HCT116 (cell line): Measurements from ENCODE around the gene GP2. TPM values are rescaled to one million over a fixed set of nuclear protein-coding genes. Genes with fewer than 3 reads are reported as not detected.

ENCODE experiments used
- ATAC-seq: fragments of 200-7000 bp; cut with Tn5 transposase; 2 replicates; pipeline ENCODE4 v1.9.1; 2020; ENCODE audit warnings: mild to moderate bottlenecking, moderate library complexity
- BruUV-seq: library from RNA; stranded (reverse); fragments of 400-500 nt; replicated peaks from 2 replicates; lab custom pipeline; 2021; lab: Mats Ljungman, UMichigan
- CTCF ChIA-PET: fragments of 300-600 bp; sonication (Branson Sonifier 250); formaldehyde crosslinking; loops from one replicate; lab custom pipeline; 2021; ENCODE audit warnings: antibody characterized with exemption; lab: Charles Lee
- POLR2A ChIA-PET: fragments of 300-600, 350-600 bp; sonication (Branson Sonifier 250); formaldehyde crosslinking; loops from one replicate; lab custom pipeline; 2021; ENCODE audit warnings: antibody characterized with exemption; lab: Charles Lee
- RAD21 ChIA-PET, 2 experiments: fragments of 300-600 bp; sonication (Branson Sonifier 250); formaldehyde crosslinking; loops; one replicate each; lab custom pipeline; 2023; ENCODE audit warnings: low total read pairs in 2 of 2; ENCODE audit not compliant: uncharacterized antibody in 2 of 2, unreplicated experiment in 2 of 2, low non-redundant PET in 1 of 2; lab: Charles Lee
- DNase-seq: peaks from one replicate; pipeline ENCODE4 v3.0.0-alpha.2; 2010; ENCODE audit warnings: low read depth, low spot score
- H2AFZ ChIP-seq: fragments of 200-600 bp; shearing (Covaris generic), sonication (generic); 2 replicates; pipeline ENCODE4 v1.6.1; 2017; ENCODE audit warnings: low read depth, mixed run types, mixed read lengths, antibody characterized with exemption, low read length; ENCODE audit not compliant: poor library complexity, severe bottlenecking
- H3K27ac ChIP-seq: 2 replicates; pipeline ENCODE4 v1.5.1; 2012; ENCODE audit warnings: low read depth, low read length
- H3K27me3 ChIP-seq: fragments of 200-600 bp; sonication (generic); 2 replicates; pipeline ENCODE4 v1.6.1; 2016; ENCODE audit warnings: mixed run types, low read length, mixed read lengths; ENCODE audit not compliant: insufficient read depth
- H3K36me3 ChIP-seq, 2 experiments: fragments of 200-500 bp in 1 of 2; fragments of 200-600 bp in 1 of 2; sonication (Bioruptor generic) in 1 of 2; sonication (generic) in 1 of 2; 2 replicates each; pipeline versions ENCODE4 v1.5.1 to v1.6.1; 2014 to 2016; ENCODE audit warnings: low read length in 2 of 2, inconsistent platforms in 1 of 2, mixed read lengths in 1 of 2, mixed run types in 1 of 2; ENCODE audit not compliant: insufficient read depth in 2 of 2, control insufficient read depth in 1 of 2
- H3K4me1 ChIP-seq, 2 experiments: fragments of 200-600 bp in 1 of 2; sonication (generic) in 1 of 2; 2 replicates each; pipeline versions ENCODE4 v1.5.1 to v1.6.1; 2012 to 2017; ENCODE audit warnings: low read length in 2 of 2, inconsistent platforms in 1 of 2, mild to moderate bottlenecking in 1 of 2, mixed read lengths in 1 of 2, mixed run types in 1 of 2, moderate library complexity in 1 of 2; ENCODE audit not compliant: insufficient read depth in 2 of 2, control insufficient read depth in 1 of 2
- H3K4me2 ChIP-seq: fragments of 200-600 bp; sonication (generic); 2 replicates; pipeline ENCODE4 v1.6.1; 2017; ENCODE audit warnings: mixed run types, low read length, mixed read lengths
- H3K4me3 ChIP-seq, 2 experiments: fragments of 200-600 bp in 1 of 2; sonication (generic) in 1 of 2; replicated peaks in 1 of 2; 2 replicates each; pipeline ENCODE4 v1.5.1; 2011 to 2016; ENCODE audit warnings: low read length in 2 of 2, control low read depth in 1 of 2, low read depth in 1 of 2, mild to moderate bottlenecking in 1 of 2, mixed read lengths in 1 of 2, mixed run types in 1 of 2
- H3K79me2 ChIP-seq: fragments of 200-600 bp; sonication (generic); 2 replicates; pipeline ENCODE4 v1.6.1; 2017; ENCODE audit warnings: mild to moderate bottlenecking, mixed run types, low read length, moderate library complexity, mixed read lengths; ENCODE audit not compliant: insufficient read depth
- H3K9ac ChIP-seq: fragments of 200-600 bp; sonication (generic); 2 replicates; pipeline ENCODE4 v1.6.1; 2016; ENCODE audit warnings: low read length, mixed read lengths
- H3K9me2 ChIP-seq: fragments of 200-600 bp; sonication (generic), shearing (Covaris generic); 2 replicates; pipeline ENCODE4 v1.6.1; 2017; ENCODE audit warnings: mixed run types, mild to moderate bottlenecking, moderate library complexity; ENCODE audit not compliant: insufficient read depth
- H3K9me3 ChIP-seq, 2 experiments: fragments of 200-500 bp in 1 of 2; fragments of 200-600 bp in 1 of 2; sonication (Bioruptor generic) in 1 of 2; sonication (generic) in 1 of 2; 2 replicates each; pipeline ENCODE4 v1.6.1; 2014 to 2017; ENCODE audit warnings: low read length in 2 of 2, mixed read lengths in 2 of 2, inconsistent platforms in 1 of 2, low read depth in 1 of 2, mild to moderate bottlenecking in 1 of 2, mixed run types in 1 of 2, moderate library complexity in 1 of 2; ENCODE audit not compliant: control insufficient read depth in 1 of 2, insufficient read depth in 1 of 2
- H4K20me1 ChIP-seq: fragments of 200-600 bp; sonication (generic), shearing (Covaris generic); 2 replicates; pipeline ENCODE4 v1.6.1; 2017; ENCODE audit warnings: mixed run types, mild to moderate bottlenecking, moderate library complexity; ENCODE audit not compliant: insufficient read depth
- EZH2phosphoT487 ChIP-seq: fragments of 200-600 bp; IDR thresholded peaks from 2 replicates; pipeline ENCODE4 v1.6.1; 2018; ENCODE audit warnings: antibody characterized with exemption, borderline replicate concordance
- FOSL1 ChIP-seq: IDR thresholded peaks from 2 replicates; pipeline ENCODE4 v1.6.1; 2012; ENCODE audit warnings: low read depth
- POLR2A ChIP-seq: IDR thresholded peaks from 2 replicates; pipeline ENCODE4 v1.7.0; 2011; ENCODE audit warnings: borderline replicate concordance; ENCODE audit not compliant: insufficient read depth, insufficient read length; ENCODE audit errors: extremely low read depth
- SIN3A ChIP-seq: IDR thresholded peaks from 2 replicates; pipeline ENCODE4 v1.6.1; 2012; ENCODE audit warnings: low read depth
- SP1 ChIP-seq: IDR thresholded peaks from 2 replicates; pipeline ENCODE4 v1.6.1; 2012; ENCODE audit warnings: low read depth
- TCF7L2 ChIP-seq: IDR thresholded peaks from 2 replicates; pipeline ENCODE4 v1.7.0; 2011; ENCODE audit warnings: borderline replicate concordance, inconsistent platforms; ENCODE audit not compliant: insufficient read depth, insufficient read length; ENCODE audit errors: extremely low read depth
- YY1 ChIP-seq: IDR thresholded peaks from 2 replicates; pipeline ENCODE4 v1.6.1; 2011; ENCODE audit warnings: low read length, low read depth, moderate library complexity, mild to moderate bottlenecking; ENCODE audit not compliant: insufficient replicate concordance; ENCODE audit errors: extremely low read depth
- intact Hi-C: fragments of 100-400 bp; cut with micrococcal nuclease; formaldehyde crosslinking; loops from 2 replicates; pipeline ENCODE4 v1.10.0; 2022
- total RNA-seq: library from RNA; stranded (reverse); gene quantifications from one replicate; pipeline ENCODE4 v1.2.1, GENCODE V29; 2021; ENCODE audit not compliant: unreplicated experiment

Gene GP2
- total RNA-seq, 1 experiment from 2014 or later, result 8.7 TPM

- Histone ChIP-seq H4K20me1 (no peaks in the 10 kb centered on the region), H3K9me2 (no peaks in the 10 kb centered on the region), H3K27me3 (peaks cover 37% of the 10 kb centered on the region), H3K4me2 (no peak overlapping the region), H2AFZ (no peak overlapping the region), H3K4me1 (no peaks in the 10 kb centered on the region), H3K4me3 (no peak overlapping the region), H3K27ac (no peak overlapping the region), H3K79me2 (no peaks in the 10 kb centered on the region), H3K9me3 (no peaks in the 10 kb centered on the region), H3K9ac (no peak overlapping the region), H3K36me3 (no peaks in the 10 kb centered on the region)
- ChIA-PET RAD21 (no interaction called here), POLR2A (no interaction called here), CTCF (no interaction called here)
- no TSS peak for BruUV-seq
- ATAC-seq, result no peak
- intact Hi-C loops, result no loop called here
- no peak for TF ChIP-seq YY1
- DNase-seq, result no peak
Observed at GRCh38 chr16:20320592-20320991, 6.7 kb downstream of the GP2 start.

DNA sequence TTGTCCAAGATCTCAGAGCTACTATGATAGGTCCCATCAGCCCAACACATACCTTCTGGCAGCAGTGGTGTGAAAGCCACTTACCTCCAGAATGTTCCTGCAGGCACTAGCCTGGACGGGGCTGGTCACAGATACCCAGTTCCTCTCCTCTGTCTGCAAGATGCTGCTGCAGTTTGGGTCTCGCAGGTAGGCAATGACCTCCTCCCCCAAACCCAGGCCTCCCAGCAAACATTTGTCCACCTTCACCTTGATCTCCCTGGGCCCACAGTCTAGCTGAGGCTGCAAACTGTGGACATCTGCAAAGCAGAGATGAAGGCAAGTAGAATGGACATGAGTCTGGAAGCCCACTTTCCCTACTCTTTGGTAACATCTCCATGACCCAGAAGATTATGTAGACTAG is 7.1 kb downstream of the GP2 start:
- POLR2A ChIA-PET, result no interaction called here
- CTCF ChIA-PET, result no interaction called here
- RAD21 ChIA-PET, result no interaction called here

More for the DNA sequence above, 7.1 kb downstream of the GP2 start:
- H3K27me3 ChIP-seq, result peaks cover 37% of the 10 kb centered on the region
- H3K36me3 ChIP-seq, result no peaks in the 10 kb centered on the region
- H3K79me2 ChIP-seq, result no peaks in the 10 kb centered on the region
- no peaks in the 10 kb centered on the region for H3K9me3 ChIP-seq
- no peak for DNase-seq
- H3K9ac ChIP-seq, result no peak overlapping the region
- no peak overlapping the region for H3K4me2 ChIP-seq
- ATAC-seq, result no peak
- TF ChIP-seq EZH2phosphoT487, result no peak
- no peak for TF ChIP-seq POLR2A
- TF ChIP-seq TCF7L2, result no peak
- TF ChIP-seq FOSL1, result no peak
- no peak for TF ChIP-seq SP1
- TF ChIP-seq SIN3A, result no peak
- TF ChIP-seq, all 23 proteins: peak for 0
- no peaks in the 10 kb centered on the region for H3K9me2 ChIP-seq
- no peaks in the 10 kb centered on the region for H4K20me1 ChIP-seq
- no peak overlapping the region for H3K27ac ChIP-seq
- no peaks in the 10 kb centered on the region for H3K4me1 ChIP-seq
- intact Hi-C loops, result no loop called here
- BruUV-seq, result no TSS peak
- no peak overlapping the region for H2AFZ ChIP-seq
- H3K4me3 ChIP-seq, result no peak overlapping the region
